LHCN-M2 (cell line): Measurements from ENCODE around the gene CCNL2. TPM values are rescaled to one million over a fixed set of nuclear protein-coding genes. Genes with fewer than 3 reads are reported as not detected.
"Not testable (repeated sequence)": the region's sequence is repeated elsewhere in the genome, so short reads cannot be mapped to it uniquely, and the experiment has no call there.

Source experiments
- DNase-seq: peaks from one replicate; pipeline ENCODE4 v3.0.0-alpha.2; 2012; ENCODE audit warnings: low read depth
- polyA plus RNA-seq: library from polyadenylated mRNA; unstranded; fragments of >200 nt; gene quantifications from one replicate; pipeline ENCODE4 v1.2.1, GENCODE V29; 2012; ENCODE audit warnings: missing spikeins
- total RNA-seq: library from RNA; depleted of rRNA; stranded (reverse); fragments of >200 nt; gene quantifications from 2 replicates; pipeline ENCODE4 v1.2.3, GENCODE V29; 2014; rRNA removed

The CCNL2 gene
- total RNA-seq: 118 and 127 TPM in 2 replicates
- polyA plus RNA-seq: 40.8 TPM

GRCh38 chr1:1399187-1399871 lies at the start of gene CCNL2:
TSS of gene CCNL2 (minus strand) at chr1:1399335. CDS start at chr1:1399306, 29 bp downstream.
- DNase-seq: peak; percentile 97

- not testable (repeated sequence) for DNase-seq
Measured at GRCh38 chr1:1446631-1447030, 47.5 kb upstream of the CCNL2 start.

DNA sequence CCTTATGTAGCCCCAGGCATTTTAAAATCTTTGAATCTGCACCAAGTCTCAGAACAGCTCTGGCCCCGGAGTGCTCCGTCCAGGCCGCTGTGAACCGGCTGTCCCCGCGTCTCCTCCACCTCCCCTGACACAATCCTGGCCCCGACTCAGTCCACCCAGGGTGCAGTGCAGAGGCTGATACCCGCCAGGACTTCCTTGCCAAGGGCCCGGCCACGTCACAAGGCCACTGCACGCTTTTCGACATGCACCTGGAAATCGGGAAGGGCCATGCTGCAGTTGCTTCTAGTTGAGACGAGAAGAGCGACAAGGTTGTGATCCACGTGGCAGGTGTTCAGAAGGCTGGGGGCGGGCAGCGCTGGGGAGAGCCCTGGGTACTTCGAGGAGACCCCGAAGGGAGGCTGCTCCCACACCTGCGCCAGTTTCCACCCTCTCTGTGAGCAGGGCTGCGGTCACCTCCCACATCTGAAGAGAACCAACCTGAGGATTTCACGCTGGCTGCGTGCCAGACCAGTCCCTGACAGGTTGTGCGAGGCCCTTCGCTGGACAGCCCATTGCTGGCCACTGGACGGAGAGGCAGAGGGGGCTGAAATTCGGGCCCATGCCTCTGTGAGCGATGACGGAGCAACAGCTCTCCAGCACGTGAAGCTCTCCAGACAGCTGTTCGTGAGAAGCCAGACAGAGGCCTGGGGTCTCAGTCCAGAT lies 43.1 kb upstream of the CCNL2 start:
- no peak for DNase-seq

DNA sequence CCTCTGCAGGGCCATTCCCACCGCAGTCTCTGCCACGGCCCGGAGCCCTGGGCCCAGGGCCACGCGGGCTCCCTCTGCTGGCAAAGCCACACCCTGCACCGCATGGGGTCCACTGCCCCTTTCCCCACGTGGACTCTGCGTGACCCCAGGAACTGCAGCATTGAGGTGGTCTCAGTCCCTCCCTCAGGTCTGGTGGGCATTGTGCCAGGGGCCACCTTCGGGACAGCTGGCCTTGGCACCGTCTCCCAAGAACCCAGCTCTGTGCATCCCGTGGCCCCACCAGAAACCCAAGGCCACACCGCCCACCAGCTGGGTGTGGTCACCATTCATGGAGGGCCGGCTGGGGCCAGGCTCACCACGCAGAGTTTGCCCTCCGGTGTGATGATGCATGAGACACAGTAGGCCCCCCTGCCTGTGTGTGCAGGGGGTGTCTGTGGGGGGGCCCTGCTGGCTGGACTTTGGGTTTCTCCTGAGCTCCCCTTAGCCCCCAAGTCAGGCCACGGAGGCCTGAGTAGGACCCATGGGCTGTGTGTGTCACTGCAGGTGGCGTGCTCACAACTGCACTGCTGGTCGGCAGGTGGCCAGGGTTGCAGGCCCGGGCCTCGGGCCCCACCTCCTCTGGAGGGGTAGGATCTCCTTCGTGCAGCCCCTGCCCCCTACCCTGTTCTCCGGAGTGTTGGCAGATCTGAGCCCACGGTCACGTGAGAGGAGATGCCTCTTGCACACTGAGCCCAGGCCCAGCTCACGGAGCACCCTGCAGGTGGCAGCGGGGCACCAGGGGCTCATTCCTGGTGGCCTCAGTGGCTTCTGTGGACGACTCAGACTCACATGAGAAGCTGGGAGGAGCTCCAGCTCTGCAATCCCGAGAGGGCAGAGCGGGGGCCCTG lies 42.1 kb upstream of the CCNL2 start:
- peak; percentile 26 for DNase-seq

GRCh38 chr1:1440262-1441001 lies 41.3 kb upstream of the CCNL2 start:
- DNase-seq: no peak

DNA sequence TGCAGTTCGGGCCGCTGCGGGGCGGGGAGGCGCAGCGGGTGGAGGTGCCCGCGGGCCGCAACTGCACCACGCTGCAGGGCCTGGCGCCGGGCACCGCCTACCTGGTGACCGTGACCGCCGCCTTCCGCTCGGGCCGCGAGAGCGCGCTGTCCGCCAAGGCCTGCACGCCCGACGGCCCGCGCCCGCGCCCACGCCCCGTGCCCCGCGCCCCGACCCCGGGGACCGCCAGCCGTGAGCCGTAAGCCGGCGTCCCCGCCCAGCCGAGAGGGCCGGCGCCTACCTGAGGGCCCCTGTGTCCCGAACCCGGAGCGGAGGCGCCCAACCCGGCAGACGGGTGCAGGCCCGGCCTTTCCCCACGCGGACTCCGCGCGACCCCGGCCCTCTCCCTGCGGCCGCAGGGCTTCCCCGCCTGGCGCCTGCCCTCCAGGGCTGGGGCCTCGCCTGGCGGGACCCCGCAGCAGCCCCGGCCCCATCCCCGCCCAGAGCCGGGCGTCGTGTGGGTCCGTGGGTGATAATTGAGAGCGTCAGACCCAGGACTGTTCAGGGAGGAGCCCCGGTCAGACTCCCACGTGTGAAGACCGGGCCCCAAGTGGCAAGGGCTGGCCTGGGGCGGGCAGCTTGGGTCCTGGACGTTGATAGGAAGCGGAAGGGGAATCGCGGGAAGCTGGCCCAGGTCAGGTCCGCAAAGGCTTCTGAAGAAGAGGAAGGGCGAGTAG lies 40.6 kb upstream of the CCNL2 start:
- DNase-seq: no peak

DNA sequence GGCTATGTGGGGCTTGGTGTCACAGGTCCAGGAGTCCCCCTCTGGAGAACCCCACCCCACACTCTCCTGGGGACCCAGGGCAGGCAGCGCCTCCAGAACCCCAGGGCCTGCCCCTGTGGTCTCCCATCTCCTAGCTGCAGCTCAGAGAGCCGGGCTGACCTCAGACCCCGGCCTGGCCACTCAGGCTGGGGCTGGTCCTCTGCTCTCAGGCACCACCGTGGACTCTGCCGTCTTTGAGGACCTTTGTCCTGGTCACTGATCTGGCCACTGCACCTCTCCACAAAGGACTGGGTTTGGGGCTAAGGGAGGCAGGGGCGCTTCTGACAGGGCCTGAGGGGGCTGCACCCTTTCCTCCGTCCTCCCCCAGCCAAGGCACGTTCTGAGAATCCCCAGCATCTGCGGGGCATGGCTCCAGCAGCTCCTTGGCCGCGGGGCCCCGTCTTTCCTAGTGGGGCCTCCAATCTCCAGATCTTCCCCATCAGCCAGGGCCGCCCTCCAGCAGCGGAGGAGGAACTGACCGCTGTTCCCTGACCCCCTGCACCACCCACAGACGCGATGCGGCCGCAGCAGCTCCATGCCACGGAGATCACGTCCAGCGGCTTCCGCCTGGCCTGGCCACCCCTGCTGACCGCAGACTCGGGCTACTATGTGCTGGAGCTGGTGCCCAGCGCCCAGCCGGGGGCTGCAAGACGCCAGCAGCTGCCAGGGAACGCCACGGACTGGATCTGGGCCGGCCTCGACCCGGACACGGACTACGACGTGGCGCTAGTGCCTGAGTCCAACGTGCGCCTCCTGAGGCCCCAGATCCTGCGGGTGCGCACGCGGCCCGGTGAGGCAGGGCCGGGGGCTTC lies 39.6 kb upstream of the CCNL2 start:
- DNase-seq: no peak

DNA sequence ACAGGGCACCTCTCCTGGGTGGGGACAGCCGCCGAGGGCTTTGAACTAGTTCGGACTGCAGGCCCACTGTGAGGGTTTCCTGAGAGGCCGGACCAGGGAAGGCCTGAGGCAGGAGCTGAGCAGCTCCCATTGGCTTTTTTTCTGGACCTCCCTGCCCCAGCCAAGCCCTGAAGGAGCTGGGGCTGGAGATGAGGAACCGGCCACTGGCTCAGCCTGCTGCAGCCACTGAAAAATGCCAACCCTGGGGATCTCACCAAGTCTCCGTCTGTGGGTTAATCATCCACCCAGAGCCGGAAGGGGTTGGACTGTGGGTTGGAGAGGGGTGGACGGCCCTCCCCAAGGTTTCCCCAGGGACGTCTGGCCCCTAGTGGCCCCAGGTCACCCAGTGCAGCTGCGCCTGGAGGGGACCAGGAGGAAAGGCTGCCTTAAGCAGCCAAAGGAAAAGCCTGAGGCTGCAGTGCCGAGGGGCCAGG lies 38.8 kb upstream of the CCNL2 start:
- no peak for DNase-seq

- DNase-seq: no peak
Measured at GRCh38 chr1:1437033-1437903, 38.1 kb upstream of the CCNL2 start.

GRCh38 chr1:1436630-1437032 lies 37.5 kb upstream of the CCNL2 start:
- no peak for DNase-seq

DNA sequence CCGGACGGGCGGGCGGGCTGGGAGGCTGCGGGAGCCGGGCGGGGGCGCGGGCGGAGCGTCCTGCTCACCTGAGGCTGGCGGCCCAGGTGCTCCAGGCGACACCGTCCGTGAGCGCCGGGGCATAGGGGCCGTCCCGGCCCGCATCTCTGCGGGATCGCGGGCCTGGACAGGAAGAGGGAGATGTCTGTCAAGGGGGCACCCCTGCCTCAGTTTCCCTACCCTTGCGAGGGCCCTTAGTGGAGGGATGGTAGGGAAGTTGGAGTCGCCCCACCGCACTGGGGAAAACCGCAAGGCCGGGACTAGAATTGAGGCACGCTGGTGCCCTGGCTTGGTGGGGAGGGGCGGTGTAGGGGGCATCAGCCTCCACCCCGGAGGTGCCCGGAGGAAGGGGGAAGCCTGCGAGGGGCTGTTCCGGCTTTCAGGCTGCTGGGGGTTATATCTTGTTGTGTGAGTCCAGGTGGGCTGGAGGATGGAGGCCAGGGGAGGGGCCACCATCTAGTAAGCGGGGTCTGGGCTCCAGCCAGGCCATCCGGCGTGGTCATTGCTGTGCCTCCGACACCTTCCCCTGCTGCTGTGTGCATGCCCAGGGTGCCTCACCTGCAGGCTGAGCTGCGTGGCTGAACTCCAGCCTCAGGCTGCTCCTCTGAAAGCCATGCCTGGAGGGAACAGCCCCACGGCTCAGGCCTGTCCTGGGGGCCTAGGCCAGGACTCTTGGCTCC lies 36.9 kb upstream of the CCNL2 start:
- DNase-seq: no peak

- DNase-seq: no peak
Measured at GRCh38 chr1:1435106-1435903, 36.2 kb upstream of the CCNL2 start, which contains the start of gene VWA1. TSS of gene VWA1 (plus strand) at chr1:1435690. CDS start at chr1:1435749, 59 bp downstream.

DNA sequence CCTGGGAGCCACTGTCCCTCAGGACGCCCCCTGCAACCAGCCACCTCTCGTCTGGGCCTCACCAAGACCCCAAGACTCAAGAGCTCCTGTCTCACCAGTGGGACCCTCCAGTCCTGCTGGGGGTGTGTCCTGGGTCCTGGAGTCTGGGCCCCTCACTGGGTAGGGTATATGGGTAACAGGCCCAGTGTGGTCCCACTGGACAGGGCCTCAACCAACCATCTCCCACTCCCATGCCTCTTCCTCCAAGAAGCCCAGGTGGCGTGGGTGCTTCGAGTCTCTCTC lies 35.6 kb upstream of the CCNL2 start:
- DNase-seq: no peak

GRCh38 chr1:1434131-1434823 lies 35.1 kb upstream of the CCNL2 start:
- no peak for DNase-seq

DNA sequence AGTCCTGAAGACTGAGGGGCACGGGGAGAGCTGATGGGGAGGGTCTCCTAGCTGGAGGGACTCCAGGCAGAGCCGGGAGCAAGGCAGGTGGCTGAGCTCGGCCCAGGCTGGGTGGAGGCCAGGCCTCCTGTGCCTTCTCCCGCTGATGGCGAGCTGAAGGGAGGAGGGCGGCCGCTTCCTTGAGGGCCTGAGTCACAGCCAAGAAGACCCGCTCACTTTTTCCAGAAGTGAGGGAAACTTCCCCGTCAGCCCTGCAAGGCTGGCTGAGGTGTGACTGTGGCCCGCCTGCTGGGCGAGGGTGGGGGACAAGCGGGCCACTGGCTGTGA lies 34.6 kb upstream of the CCNL2 start:
- DNase-seq: no peak

DNA sequence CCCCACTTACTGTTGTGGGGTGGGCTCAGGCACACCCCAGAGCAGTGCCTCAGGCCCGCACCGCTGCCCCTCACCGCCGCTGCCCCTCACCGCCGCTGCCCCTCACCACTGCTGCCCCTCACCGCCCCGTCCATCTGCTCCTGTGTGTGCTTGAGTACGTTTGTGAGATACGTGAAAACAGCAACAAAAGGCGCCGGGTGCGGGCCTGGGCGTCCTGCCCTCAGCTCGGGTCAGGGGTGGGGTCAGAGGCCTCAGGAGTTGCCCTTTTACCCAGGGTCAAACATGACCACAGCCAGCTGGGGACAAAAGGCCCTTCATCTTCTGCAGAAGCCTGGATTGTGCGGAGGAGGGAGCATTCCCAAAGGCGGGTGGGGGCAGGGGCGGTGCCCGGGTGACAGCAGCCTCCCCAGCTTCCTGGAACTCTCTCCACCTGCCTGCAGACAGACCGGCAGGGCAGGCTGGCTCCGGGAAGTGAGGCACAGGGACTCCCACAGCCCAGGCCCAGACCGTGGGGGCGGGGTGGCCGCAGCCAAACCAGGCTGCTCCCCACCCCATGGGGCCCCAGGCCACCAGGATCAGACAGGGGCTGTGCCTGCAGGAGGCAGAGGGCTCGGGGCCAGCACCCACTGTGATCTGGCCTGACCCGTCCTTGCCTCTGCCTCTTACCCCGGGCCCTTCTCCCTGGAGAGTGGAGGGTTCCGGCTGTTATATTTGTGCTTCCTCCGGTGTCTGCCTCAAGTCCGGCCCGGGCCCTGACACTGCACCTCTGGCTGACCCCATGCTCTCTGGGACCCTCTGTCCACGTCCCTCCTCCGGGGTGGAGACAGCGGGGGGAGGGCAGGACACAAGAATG lies 34.0 kb upstream of the CCNL2 start:
- no peak for DNase-seq
